Choroid plexus epithelial cell (primary cell): Measurements from ENCODE around the gene SNCG.
A peak's percentile ranks its signal among the peaks of the same experiment; 100 is the strongest.

Source experiments
- DNase-seq: peaks from one replicate; pipeline ENCODE4 v3.0.0-alpha.2; 2010; ENCODE audit warnings: low read depth
- H3K4me3 ChIP-seq: 2 replicates; pipeline ENCODE4 v1.5.1; 2011; ENCODE audit warnings: low read depth, mild to moderate bottlenecking, control low read depth, low read length, moderate library complexity
- CTCF ChIP-seq: conservative IDR thresholded peaks from 2 replicates; pipeline ENCODE4 v1.5.1; 2011; ENCODE audit warnings: low read depth, mild to moderate bottlenecking, control low read depth, inconsistent platforms, low read length, moderate library complexity

Gene SNCG

GRCh38 chr10:86941991-86942421 is 16.4 kb upstream of the SNCG start:
- no peak for DNase-seq

GRCh38 chr10:86942441-86943315 is 15.7 kb upstream of the SNCG start:
- peak overlapping the region; percentile 11 for H3K4me3 ChIP-seq
- no peak for TF ChIP-seq CTCF
- no peak for DNase-seq

More at GRCh38 chr10:86941991-86942421, 16.4 kb upstream of the SNCG start:
- no peak for TF ChIP-seq CTCF
- H3K4me3 ChIP-seq: no peak overlapping the region

- TF ChIP-seq CTCF: no peak
- no peak overlapping the region for H3K4me3 ChIP-seq
- DNase-seq: no peak
Measured at GRCh38 chr10:86943316-86944030, 14.9 kb upstream of the SNCG start.

GRCh38 chr10:86944031-86944419 is 14.4 kb upstream of the SNCG start:
- no peak overlapping the region for H3K4me3 ChIP-seq
- DNase-seq: no peak
- TF ChIP-seq CTCF: no peak

GRCh38 chr10:86944471-86944870 is 13.9 kb upstream of the SNCG start:
- peak; percentile 43 for DNase-seq
- TF ChIP-seq CTCF: no peak

GRCh38 chr10:86944907-86945306 is 13.5 kb upstream of the SNCG start:
- TF ChIP-seq CTCF: no peak
- no peak overlapping the region for H3K4me3 ChIP-seq
- DNase-seq: no peak

More at GRCh38 chr10:86944471-86944870, 13.9 kb upstream of the SNCG start:
- H3K4me3 ChIP-seq: no peak overlapping the region
